NCI-H460 (cell line): ENCODE data around the gene HDAC6. TPM values are rescaled to one million over a fixed set of nuclear protein-coding genes. Genes with fewer than 3 reads are reported as not detected.
"Not testable (repeated sequence)": the region's sequence is repeated elsewhere in the genome, so short reads cannot be mapped to it uniquely, and the experiment has no call there.

Experiments
- DNase-seq: peaks from one replicate; pipeline ENCODE4 v3.0.0-alpha.2; 2016; ENCODE audit warnings: low read depth; ENCODE audit errors: extremely low read depth
- total RNA-seq: library from RNA; depleted of rRNA; stranded (reverse); fragments of >200 nt; shearing (Covaris generic); gene quantifications from 2 replicates; pipeline ENCODE4 v1.2.3, GENCODE V29; 2014

HDAC6 gene
- total RNA-seq, 1 experiment from 2014 or later = 44.9 TPM

DNA sequence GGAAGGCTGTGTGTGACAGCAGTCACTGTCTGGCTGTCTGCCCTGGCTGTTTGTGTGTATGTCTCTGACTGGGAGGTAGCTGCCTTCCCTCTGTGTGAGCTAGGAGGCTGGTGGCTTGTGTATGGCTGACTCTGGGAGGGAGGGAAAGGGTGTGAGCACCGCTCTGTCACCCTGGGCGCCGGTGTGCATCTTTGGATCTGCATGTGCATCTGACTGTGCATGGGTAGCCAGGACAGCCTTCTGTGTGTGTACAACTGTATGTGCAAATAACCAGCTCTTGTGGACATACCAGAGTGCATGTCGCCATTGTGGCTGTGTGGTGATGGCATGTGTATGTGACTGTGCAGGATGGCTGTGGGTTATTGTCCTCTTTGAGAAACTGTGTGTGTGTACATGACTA is 17.0 kb downstream of the HDAC6 start:
- no peak for DNase-seq

- not testable (repeated sequence) for DNase-seq
Measured at GRCh38 chrX:48819394-48819793, 17.5 kb downstream of the HDAC6 start.

GRCh38 chrX:48823053-48823452 is 21.2 kb downstream of the HDAC6 start:
- no peak for DNase-seq

- no peak for DNase-seq
Measured at GRCh38 chrX:48824066-48824465, 22.2 kb downstream of the HDAC6 start.

DNA sequence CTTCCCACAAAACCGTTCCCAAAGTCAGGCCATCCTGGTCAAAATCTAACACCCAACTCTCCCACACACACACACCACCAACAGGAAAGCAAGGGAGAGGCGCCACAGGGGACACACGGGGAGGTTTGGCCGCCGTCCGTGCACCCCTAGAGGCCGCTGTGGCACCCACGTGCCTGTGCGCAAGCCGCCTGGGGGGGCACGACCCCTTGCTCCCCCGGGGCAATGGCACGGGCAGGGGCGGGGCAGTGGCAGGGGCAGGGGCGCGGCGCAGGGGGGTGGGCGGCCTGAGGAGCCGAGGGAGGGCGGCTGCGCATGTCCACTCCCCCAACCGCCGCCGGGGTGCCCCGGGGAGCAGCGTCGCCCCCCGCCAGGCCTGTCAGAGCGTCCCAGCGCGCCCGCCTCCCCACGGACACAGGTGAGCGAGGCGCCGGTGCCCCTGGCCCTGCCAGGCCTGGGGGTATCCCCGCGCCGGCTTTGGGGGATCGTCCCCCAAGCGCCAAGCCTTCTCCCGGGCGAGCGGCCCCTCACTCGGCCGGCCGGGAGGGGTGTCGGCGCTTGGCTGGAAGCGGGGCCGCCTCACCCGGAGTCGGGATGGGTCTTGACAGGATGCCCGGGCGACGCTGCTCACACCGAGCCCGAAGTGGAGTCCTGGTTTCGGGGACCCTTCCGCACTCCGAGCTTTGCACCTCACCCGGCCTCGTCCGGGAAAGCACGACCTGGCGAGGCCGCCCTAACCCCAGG is 24.4 kb downstream of the HDAC6 start, which contains the start of gene ERAS:
TSS of gene ERAS (plus strand) at position 379 of the 741 bp plus-strand sequence. CDS start 2,611 bp downstream, outside the sequence.
- DNase-seq = no peak

DNA sequence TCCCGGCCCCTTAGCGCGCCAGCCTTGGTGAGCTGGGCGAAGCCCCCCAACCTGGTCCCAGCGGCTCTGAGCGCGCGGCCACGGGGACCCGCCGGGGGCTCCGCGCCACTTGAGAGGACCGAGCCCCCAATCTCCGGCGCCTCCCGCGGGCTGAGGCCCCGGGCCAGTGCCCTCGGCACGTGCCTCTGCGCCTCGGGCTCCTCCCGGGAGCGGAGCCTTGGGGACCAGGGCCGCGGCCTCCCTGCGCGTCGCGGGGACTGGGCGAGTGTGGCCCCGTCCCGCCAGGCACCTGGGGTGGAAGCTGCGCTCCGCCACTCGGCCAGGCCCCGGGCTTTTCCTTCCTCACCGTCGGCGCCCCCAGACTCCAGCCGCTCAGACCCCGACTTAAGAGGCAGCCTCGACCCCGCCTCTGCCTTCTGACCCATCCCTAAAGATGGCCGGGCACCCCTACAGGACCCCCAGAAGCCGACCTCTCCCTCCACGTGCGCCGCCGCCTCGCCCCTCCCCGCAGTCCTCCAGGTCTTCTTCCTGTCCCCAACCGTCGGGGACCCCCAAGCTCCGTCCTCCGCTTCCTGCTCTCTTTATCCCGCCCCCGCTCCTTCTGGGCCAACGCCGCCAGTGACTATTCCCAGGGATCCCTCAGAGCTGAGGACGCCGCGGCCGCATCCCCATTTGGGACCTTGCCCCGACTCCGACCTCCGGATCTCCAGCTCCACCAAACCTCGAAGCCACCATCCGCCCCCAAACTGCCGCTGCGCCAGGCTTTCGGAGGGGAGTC is 25.2 kb downstream of the HDAC6 start:
- DNase-seq = no peak

GRCh38 chrX:48827654-48827968 is 25.7 kb downstream of the HDAC6 start:
- DNase-seq = no peak

DNA sequence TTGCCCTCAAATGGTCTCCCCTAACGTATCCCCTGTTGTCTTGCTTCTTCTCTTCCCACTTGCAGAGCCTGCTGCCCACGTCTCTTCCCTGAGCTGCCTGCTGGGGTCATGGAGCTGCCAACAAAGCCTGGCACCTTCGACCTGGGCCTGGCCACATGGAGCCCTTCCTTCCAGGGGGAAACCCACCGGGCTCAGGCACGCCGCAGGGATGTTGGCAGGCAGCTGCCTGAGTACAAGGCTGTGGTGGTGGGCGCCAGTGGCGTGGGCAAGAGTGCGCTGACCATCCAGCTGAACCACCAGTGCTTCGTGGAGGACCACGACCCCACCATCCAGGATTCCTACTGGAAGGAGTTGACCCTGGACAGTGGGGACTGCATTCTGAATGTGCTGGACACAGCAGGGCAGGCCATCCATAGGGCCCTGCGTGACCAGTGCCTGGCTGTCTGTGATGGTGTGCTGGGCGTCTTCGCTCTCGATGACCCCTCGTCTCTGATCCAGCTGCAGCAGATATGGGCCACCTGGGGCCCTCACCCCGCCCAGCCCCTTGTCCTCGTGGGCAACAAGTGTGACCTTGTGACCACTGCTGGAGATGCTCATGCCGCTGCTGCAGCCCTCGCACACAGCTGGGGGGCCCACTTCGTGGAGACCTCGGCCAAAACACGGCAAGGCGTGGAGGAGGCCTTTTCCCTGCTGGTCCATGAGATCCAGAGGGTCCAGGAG is 27.3 kb downstream of the HDAC6 start:
- DNase-seq = no peak

- DNase-seq = no peak
Measured at GRCh38 chrX:48831136-48831908, 29.5 kb downstream of the HDAC6 start.

DNA sequence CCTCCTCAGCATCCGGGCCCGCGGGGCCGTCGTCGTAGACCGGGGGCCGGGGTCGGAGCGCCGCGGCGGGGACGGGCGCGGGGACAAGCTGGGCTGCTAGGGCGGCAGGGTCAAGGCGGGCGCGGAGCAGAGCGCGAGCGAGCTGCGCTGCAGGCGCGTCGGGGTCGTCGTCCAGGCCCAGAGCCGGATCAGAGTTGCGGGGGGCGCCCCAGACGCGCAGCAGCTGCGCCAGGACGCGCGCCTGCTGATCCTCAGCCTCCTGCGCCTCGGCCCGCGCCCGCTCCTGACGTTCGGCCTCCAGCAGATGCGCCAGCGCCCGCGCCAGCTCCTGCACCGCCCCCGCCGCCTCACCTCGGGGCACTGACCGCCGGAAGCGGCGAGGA is 30.0 kb downstream of the HDAC6 start:
- no peak for DNase-seq

- no peak for DNase-seq
Measured at GRCh38 chrX:48833542-48834138, 31.8 kb downstream of the HDAC6 start.

GRCh38 chrX:48834383-48834709 is 32.5 kb downstream of the HDAC6 start:
- DNase-seq = no peak

DNA sequence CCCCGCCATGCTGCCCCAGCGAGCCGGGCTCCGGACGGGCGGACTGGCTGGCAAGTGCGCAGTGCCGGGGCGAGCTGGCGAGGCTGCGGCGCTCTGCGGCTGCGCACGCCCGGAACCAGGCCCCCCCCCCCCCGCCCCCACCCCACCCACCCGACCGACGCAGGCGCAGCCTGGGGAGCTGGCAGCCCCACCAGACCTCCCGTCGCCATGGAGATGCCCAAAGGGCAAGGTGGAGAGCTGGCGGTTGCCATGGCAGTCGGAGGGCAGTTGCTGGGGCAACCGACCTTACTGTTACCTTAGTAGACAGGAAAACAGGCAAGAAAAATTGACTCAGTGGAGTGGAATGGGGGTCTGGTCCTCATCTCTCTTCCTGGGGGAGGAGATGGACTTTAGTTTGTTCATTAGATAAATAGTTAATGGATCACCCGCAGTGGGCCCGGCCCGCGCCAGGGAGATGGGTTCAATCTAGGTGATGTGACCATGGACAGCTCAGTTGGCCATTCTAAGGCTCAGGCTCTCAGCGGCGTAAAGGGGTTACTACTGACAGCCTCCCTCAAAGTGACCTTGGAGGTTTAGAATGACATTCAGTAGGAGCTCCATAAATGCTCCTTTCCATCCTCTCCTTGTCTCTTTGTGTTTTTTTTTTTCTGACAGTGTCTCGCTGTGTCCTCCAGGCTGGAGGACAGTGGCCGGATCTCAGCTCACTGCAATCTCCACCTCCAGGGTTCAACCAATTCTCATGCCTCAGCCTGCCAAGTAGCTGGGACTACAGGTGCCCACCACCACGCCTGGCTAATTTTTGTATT is 33.9 kb downstream of the HDAC6 start, which contains the start of gene PCSK1N:
TSS of gene PCSK1N (minus strand) at position 87 of the 806 bp plus-strand sequence. CDS start at position 9, 78 bp downstream.
- no peak for DNase-seq

- no peak for DNase-seq
Measured at GRCh38 chrX:48839686-48840085, 37.8 kb downstream of the HDAC6 start.

DNA sequence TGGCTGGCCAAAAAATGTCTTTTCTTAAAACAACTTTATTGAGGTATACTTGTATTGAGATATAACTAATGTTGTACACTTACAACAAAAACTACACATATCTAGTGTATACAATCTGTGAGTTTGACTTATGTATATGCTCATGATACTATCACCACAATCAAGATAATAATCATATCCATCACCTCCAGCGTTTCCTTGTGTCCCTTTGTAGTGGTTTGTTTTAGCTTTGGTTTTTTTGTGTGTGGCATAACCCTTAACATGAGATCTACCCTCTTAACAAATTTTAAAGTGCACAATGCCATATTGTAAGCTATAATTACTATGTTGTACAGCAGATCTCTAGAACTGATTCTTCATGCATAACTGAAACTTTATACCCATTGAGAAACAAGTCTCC is 47.0 kb downstream of the HDAC6 start:
- DNase-seq = no peak

GRCh38 chrX:48852857-48853256 is 51.0 kb downstream of the HDAC6 start:
- no peak for DNase-seq

DNA sequence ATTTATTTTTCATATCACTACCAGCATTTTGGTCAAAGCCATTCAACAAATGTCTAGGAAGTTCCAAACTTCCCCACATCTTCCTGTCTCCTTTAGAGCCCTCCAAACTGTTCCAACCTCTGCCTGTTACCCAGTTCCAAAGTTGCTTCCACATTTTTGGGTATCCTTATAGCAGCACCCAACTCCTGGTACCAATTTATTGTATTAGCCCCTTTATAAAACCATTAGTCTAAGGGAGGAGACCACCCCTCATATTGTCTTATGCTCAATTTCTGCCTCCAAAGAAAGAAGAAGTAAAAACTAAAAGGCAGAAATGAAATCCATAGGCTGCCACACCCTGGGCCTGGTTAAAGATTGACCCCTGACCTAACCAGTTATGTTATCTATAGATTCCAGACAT is 51.6 kb downstream of the HDAC6 start:
- DNase-seq = not testable (repeated sequence)

DNA sequence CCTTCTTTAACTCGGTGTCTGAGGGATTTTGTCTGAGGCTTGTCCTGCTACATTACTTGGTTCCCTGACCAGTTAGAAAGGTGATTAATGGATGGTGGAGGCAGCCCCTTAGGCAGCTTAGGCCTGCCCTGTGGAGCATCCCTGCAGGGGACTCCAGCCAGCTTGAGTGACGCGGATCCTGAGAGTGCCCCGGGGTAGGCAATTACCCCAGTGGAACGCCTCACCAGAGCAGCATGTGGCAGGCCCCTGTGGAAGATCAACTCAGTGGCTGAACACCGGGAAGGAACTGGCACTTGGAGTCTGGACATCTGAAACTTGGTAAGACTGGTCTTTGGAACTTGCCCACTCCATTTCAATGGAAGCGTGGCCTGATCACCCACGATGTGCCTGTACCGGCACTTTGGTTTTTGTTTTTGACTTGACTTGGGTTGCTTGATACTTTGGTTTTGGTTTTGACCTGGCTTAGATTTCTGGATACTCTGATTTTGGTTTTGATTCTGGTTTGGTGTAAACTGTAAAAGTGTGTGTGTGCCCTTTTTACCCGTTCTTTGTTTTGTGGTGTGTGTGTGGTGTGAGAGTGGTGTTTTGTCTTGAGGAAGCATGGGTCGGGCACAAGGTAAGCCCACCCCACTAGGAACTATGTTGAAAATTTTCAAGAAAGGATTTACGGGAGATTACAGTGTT is 52.4 kb downstream of the HDAC6 start:
- DNase-seq = not testable (repeated sequence)

- DNase-seq = no peak
Measured at GRCh38 chrX:48854898-48855297, 53.0 kb downstream of the HDAC6 start.
